Fibroblast of skin of scalp (primary cell): ENCODE data around the gene SLAIN2.

Experiments used
- DNase-seq: peaks from one replicate; pipeline ENCODE4 v3.0.0-alpha.2; 2013

Gene SLAIN2

GRCh38 chr4:48334900-48335384, 6.4 kb upstream of the SLAIN2 start:
- no peak for DNase-seq

- peak; percentile 49 for DNase-seq
Measured at GRCh38 chr4:48336146-48336870, 5.0 kb upstream of the SLAIN2 start.

GRCh38 chr4:48337731-48338130, 3.6 kb upstream of the SLAIN2 start:
- DNase-seq, result no peak

GRCh38 chr4:48339642-48340041, 1.7 kb upstream of the SLAIN2 start:
- no peak for DNase-seq

- peak; percentile 70 for DNase-seq
Measured at GRCh38 chr4:48340276-48340964, 909 bp upstream of the SLAIN2 start.

GRCh38 chr4:48341776-48342605, 662 bp downstream of the SLAIN2 start:
- peak; percentile 38 for DNase-seq

- DNase-seq, result no peak
Measured at GRCh38 chr4:48342606-48342880, 1.2 kb downstream of the SLAIN2 start.

- no peak for DNase-seq
Measured at GRCh38 chr4:48343035-48343434, 1.7 kb downstream of the SLAIN2 start.

- DNase-seq, result peak; percentile 43
Measured at GRCh38 chr4:48343551-48343950, 2.2 kb downstream of the SLAIN2 start.

GRCh38 chr4:48345542-48345941, 4.2 kb downstream of the SLAIN2 start:
- no peak for DNase-seq

GRCh38 chr4:48346594-48346993, 5.3 kb downstream of the SLAIN2 start:
- no peak for DNase-seq

- DNase-seq, result no peak
Measured at GRCh38 chr4:48347282-48347921, 6.1 kb downstream of the SLAIN2 start.

GRCh38 chr4:48350871-48351270, 9.5 kb downstream of the SLAIN2 start:
- no peak for DNase-seq

GRCh38 chr4:48352793-48353192, 11.5 kb downstream of the SLAIN2 start:
- DNase-seq, result no peak

- no peak for DNase-seq
Measured at GRCh38 chr4:48356355-48356754, 15.0 kb downstream of the SLAIN2 start.

GRCh38 chr4:48360285-48361011, 19.1 kb downstream of the SLAIN2 start:
- peak; percentile 86 for DNase-seq

- peak; percentile 54 for DNase-seq
Measured at GRCh38 chr4:48361012-48361400, 19.7 kb downstream of the SLAIN2 start.

- no peak for DNase-seq
Measured at GRCh38 chr4:48366611-48367010, 25.3 kb downstream of the SLAIN2 start.

GRCh38 chr4:48367016-48367415, 25.7 kb downstream of the SLAIN2 start:
- DNase-seq, result no peak

GRCh38 chr4:48368389-48368788, 27.1 kb downstream of the SLAIN2 start:
- no peak for DNase-seq

GRCh38 chr4:48369248-48369647, 27.9 kb downstream of the SLAIN2 start:
- DNase-seq, result no peak

- no peak for DNase-seq
Measured at GRCh38 chr4:48369771-48370170, 28.4 kb downstream of the SLAIN2 start.
